ENCODE results near the gene YWHAB. TPM values are rescaled to one million over a fixed set of nuclear protein-coding genes. Genes with fewer than 3 reads are reported as not detected.

The YWHAB gene
- total RNA-seq, 1 experiment from 2014 or later: 267 TPM

DNA sequence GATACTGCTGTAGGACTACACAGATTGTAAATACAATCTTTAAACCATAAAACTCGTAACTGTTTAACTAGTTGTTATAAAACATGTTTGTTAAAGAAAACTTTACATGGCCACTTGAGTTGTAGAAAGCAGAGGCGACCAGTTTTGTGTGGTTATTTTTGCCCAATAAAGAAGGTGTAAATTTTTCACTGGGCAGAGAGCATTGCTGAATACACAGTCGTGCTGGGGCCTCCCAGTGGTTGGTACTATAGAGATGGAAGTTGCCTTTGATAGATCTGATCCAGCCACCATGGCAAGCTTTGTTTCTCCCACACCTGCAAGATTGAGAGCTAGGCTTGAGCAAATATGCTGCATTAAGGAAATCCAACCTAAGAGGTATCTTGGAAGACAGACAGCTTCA is 34.0 kb upstream of the YWHAB start:
- CTCF ChIA-PET: no interaction called here
- DNase-seq (ENCODE audit: low read depth, low spot score) (no peak), ATAC-seq (no peak)
- POLR2A ChIA-PET: no interaction called here
- H3K27me3 ChIP-seq (ENCODE audit: control insufficient read depth, insufficient read depth, low read length): no peaks in the 10 kb centered on the region; the same call in 1 of the 2 replicates
- BruUV-seq (replicated peaks): no TSS peak
- no peak for TF ChIP-seq POLR2AphosphoS5 (IDR thresholded peaks at IDR 0.05; ENCODE audit: low read depth, low read length)
- TF ChIP-seq, protein P1, sequence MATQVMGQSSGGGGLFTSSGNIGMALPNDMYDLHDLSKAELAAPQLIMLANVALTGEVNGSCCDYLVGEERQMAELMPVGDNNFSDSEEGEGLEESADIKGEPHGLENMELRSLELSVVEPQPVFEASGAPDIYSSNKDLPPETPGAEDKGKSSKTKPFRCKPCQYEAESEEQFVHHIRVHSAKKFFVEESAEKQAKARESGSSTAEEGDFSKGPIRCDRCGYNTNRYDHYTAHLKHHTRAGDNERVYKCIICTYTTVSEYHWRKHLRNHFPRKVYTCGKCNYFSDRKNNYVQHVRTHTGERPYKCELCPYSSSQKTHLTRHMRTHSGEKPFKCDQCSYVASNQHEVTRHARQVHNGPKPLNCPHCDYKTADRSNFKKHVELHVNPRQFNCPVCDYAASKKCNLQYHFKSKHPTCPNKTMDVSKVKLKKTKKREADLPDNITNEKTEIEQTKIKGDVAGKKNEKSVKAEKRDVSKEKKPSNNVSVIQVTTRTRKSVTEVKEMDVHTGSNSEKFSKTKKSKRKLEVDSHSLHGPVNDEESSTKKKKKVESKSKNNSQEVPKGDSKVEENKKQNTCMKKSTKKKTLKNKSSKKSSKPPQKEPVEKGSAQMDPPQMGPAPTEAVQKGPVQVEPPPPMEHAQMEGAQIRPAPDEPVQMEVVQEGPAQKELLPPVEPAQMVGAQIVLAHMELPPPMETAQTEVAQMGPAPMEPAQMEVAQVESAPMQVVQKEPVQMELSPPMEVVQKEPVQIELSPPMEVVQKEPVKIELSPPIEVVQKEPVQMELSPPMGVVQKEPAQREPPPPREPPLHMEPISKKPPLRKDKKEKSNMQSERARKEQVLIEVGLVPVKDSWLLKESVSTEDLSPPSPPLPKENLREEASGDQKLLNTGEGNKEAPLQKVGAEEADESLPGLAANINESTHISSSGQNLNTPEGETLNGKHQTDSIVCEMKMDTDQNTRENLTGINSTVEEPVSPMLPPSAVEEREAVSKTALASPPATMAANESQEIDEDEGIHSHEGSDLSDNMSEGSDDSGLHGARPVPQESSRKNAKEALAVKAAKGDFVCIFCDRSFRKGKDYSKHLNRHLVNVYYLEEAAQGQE (IDR thresholded peaks at IDR 0.05; ENCODE audit: insufficient read depth in 1 of 2, low read depth in 2 of 2, low read length in 1 of 2): no peak
- TF ChIP-seq, protein P2, sequence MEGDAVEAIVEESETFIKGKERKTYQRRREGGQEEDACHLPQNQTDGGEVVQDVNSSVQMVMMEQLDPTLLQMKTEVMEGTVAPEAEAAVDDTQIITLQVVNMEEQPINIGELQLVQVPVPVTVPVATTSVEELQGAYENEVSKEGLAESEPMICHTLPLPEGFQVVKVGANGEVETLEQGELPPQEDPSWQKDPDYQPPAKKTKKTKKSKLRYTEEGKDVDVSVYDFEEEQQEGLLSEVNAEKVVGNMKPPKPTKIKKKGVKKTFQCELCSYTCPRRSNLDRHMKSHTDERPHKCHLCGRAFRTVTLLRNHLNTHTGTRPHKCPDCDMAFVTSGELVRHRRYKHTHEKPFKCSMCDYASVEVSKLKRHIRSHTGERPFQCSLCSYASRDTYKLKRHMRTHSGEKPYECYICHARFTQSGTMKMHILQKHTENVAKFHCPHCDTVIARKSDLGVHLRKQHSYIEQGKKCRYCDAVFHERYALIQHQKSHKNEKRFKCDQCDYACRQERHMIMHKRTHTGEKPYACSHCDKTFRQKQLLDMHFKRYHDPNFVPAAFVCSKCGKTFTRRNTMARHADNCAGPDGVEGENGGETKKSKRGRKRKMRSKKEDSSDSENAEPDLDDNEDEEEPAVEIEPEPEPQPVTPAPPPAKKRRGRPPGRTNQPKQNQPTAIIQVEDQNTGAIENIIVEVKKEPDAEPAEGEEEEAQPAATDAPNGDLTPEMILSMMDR (IDR thresholded peaks at IDR 0.05): no peak; the same call in 1 of the 2 replicates
- no peak for TF ChIP-seq SIN3A (IDR thresholded peaks at IDR 0.05; ENCODE audit: borderline replicate concordance, insufficient read depth, low read depth, low read length)
- TF ChIP-seq TCF7L2 (IDR thresholded peaks at IDR 0.05; ENCODE audit: low read depth, low read length): no peak
- no peaks in the 10 kb centered on the region for H3K36me3 ChIP-seq (ENCODE audit: control insufficient read depth, insufficient read depth, low read length)
- in situ Hi-C loops (cut with HindIII; ENCODE audit: low pct_unique_long_range_greater_than_20kb, low sequenced_read_pairs) (no loop called here), intact Hi-C loops (cut with micrococcal nuclease; ENCODE audit: unreplicated experiment) (no loop called here)
- H3K9me3 ChIP-seq (ENCODE audit: control insufficient read depth, insufficient read depth, low read depth, low read length): no peaks in the 10 kb centered on the region
- H3K27ac ChIP-seq (ENCODE audit: low read length): no peak overlapping the region
- no peak overlapping the region for H3K4me3 ChIP-seq (ENCODE audit: low read depth in 2 of 2, low read length in 2 of 2)
- no peaks in the 10 kb centered on the region for H3K4me1 ChIP-seq (ENCODE audit: control insufficient read depth, insufficient read depth, low read length)

DNA sequence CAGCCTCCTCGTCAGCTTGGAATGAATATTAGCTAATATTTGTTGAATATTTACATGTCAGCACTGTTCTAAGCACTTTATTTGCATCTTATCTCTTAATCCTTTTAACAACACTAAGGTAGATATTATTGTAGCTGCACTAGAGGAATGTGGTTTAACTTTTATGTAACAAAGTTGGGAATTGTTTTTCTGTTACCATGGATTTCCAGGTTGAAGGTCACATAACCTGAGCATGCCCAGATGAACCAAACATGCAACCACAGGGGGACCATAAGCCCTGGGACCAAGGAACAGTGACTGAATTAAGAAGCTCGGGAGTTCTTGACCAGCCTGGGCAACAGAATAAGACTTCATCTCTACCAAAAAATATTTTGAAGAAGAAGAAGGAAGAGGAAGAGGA is 29.1 kb upstream of the YWHAB start:
- H3K4me3 ChIP-seq (ENCODE audit: low read depth in 2 of 2, low read length in 2 of 2): no peak overlapping the region
- in situ Hi-C loops (cut with HindIII; ENCODE audit: low pct_unique_long_range_greater_than_20kb, low sequenced_read_pairs): no loop called here
- H3K36me3 ChIP-seq (ENCODE audit: control insufficient read depth, insufficient read depth, low read length): no peaks in the 10 kb centered on the region
- CTCF ChIA-PET: interaction anchor here (0.6 kb wide), 1 partner anchor 23 kb away, joined by 3 read pairs; no protein-coding TSS in a partner anchor
- intact Hi-C loops (cut with micrococcal nuclease; ENCODE audit: unreplicated experiment): no loop called here
- ATAC-seq: no peak
- POLR2A ChIA-PET: no interaction called here
- TF ChIP-seq TCF7L2 (IDR thresholded peaks at IDR 0.05; ENCODE audit: low read depth, low read length) (no peak), POLR2AphosphoS5 (IDR thresholded peaks at IDR 0.05; ENCODE audit: low read depth, low read length) (no peak), SIN3A (IDR thresholded peaks at IDR 0.05; ENCODE audit: borderline replicate concordance, insufficient read depth, low read depth, low read length) (no peak)
- TF ChIP-seq, protein P1 (IDR thresholded peaks at IDR 0.05; ENCODE audit: insufficient read depth in 1 of 2, low read depth in 2 of 2, low read length in 1 of 2): no peak
- TF ChIP-seq, protein P2 (IDR thresholded peaks at IDR 0.05): no peak
- no peak overlapping the region for H3K27ac ChIP-seq (ENCODE audit: low read length)
- H3K9me3 ChIP-seq (ENCODE audit: control insufficient read depth, insufficient read depth, low read depth, low read length): no peaks in the 10 kb centered on the region
- H3K27me3 ChIP-seq (ENCODE audit: control insufficient read depth, insufficient read depth, low read length): no peaks in the 10 kb centered on the region
- no peak for DNase-seq (ENCODE audit: low read depth, low spot score)
- no TSS peak for BruUV-seq (replicated peaks)
- no peaks in the 10 kb centered on the region for H3K4me1 ChIP-seq (ENCODE audit: control insufficient read depth, insufficient read depth, low read length)
